Measurements from ENCODE around the gene MYH14.

- TF ChIP-seq CTCF (IDR thresholded peaks at IDR 0.05) (no peak), POLR2A (IDR thresholded peaks at IDR 0.05) (no peak)
Measured at GRCh38 chr19:50309396-50310125, 106.1 kb downstream of the MYH14 start.
